GM18498 (cell line): ENCODE results near the gene ZNF680.
"Not testable (repeated sequence)": the region's sequence is repeated elsewhere in the genome, so short reads cannot be mapped to it uniquely, and the experiment has no call there.

Experiments used
- ATAC-seq: cut with Tn5 transposase; IDR thresholded peaks from one replicate; pipeline ENCODE4 v1.9.1; 2021; ENCODE audit warnings: mild to moderate bottlenecking, moderate library complexity; ENCODE audit not compliant: unreplicated experiment

The ZNF680 gene

DNA sequence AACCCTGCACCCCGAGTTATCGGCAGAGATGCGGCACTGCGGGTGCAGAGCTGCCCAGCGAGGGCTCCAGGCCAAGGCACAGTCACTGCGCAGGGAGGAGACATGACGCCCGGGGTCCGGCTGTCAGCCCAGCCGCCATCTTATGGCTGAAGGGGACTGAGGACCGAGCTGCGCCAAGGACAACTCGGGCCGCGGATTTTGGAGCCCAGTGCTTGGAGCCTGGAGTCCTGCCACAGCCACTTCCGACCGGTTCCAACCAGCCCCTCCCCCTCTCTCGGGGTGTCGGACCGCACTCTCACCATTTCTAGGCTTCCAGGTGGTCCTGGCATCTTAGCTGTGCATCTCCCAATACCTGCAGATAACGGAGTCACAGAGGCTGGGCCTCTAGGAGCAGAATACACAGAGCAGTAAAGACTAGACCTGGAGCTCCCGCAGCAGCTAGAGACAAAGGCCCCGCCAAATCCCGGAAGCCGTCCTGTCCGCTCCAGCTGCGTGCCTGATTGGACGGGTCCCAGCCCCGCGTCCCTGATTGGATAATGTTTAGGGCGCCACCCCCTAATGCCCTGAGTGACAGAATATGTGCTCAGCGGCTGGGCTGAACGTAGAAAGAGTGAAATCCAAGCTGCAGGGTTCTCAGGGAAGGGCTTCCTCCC is at the start of gene ZNF680:
Gene ZNF680 (minus strand): TSS at position 446 of the 653 bp plus-strand sequence. CDS start 117 bp downstream, at position 329.
- ATAC-seq, result peak; percentile 99

DNA sequence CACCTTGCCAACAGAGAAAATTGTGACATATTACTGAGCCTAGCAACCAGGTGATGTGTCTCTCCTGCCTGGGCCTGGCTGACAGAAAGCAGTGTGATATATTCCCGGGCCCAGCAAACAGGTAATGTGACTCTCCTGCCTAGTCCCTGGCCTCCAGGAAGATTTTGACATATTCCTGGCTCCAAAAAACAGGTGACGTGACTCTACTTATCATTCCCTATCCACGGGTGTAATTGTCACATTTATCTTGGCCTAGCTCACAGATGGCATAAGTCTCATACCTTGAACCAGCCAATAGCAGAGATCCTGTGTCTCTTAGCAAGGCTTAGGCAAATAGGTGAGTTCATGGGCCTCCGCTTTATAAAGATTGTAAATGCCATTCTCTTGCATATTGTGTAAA is 49.6 kb upstream of the ZNF680 start:
- ATAC-seq, result no peak

DNA sequence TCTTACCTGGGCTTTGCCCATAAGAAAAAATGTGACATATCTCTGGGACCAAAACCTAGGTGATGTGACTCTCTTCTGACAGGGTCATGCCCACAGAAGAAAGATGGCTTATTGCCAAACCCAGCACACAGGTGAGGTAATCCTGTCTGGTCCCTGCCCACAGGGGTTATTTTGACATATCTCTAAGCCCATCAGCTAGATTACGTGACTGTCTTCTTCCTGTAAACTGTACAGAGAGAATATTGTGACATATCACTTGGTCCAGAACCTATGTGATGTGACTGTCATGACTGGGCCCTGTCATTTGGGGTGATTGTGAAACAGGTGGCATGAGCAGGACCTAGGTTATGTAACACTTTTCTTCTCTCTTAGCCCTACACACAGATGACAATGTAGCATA is 48.8 kb upstream of the ZNF680 start:
- ATAC-seq, result no peak

DNA sequence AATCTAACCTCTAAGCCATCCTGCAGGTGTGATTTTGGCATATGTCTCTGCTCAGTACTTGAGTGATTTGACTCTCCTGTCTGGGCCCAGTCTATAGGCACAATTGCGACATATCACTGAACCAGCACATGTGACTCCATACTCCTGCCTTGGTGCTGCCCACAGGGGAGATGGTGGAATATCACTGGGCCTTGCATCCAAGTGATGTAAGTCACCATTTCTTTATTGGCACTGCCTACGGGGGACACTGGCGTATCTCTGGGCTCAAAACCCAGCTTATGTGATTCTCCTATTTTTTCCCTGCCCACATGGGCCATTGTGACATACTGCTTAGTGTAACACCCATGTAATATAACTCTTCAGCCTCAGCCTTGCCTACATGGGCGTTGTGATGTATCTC is 48.1 kb upstream of the ZNF680 start:
- ATAC-seq, result no peak

GRCh38 chr7:64608116-64608910 is 45.4 kb upstream of the ZNF680 start:
- no peak for ATAC-seq

DNA sequence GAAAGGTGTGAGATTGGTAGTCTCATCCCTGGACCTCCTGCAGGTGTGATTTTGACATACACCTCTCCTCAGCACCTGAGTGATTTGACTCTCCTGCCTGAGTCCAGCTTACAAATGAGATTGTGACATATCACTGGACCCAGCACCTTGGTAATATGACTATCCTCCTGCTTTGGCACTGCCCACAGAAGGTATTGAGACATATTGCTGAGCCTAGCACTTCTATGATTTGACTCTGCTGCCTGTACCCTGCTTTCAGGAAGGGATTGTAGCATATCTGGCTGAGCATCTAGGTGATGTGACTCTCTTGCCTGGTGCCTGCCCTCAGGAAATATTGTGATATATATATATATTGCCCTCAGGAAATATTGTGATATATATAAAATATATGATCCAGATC is 43.5 kb upstream of the ZNF680 start:
- no peak for ATAC-seq

GRCh38 chr7:64603271-64603670 is 40.4 kb upstream of the ZNF680 start:
- no peak for ATAC-seq

DNA sequence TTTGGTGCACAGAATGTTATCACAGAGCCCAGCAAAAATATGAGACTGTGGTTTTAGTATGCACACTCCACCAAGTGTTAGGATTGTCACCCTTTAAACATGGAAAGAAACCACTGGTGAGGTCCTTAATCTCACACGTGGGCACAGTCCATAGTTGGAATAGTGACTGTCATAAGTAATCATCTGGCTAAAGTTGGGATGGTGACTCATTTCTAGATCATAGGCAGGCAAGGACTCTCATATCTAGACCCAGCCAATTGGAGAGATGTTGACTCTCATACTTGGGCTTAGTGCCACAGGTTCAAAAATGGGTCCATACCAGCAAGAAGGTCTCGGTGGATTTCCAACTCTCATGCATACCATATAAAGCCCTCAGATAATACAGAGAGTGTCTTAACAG is 39.6 kb upstream of the ZNF680 start:
- no peak for ATAC-seq

DNA sequence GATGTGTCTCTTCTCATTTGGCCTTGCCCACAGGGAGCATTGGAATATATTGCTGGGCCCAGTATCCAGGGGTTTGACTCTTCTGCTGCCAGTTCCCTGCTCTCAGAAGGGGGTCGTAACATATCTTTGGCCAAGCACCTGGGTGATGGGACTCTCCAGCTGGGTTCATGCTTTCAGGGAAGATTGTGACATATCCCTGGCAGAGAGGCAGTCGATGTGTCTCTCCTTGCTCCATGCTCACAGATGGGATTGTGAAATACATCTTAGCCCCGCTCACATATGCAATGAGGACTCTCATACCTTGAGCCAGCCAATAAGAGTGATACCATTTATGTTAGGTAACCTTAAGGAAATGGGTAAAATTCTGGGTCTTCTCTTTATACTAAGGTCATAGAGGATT is 39.2 kb upstream of the ZNF680 start:
- no peak for ATAC-seq

- ATAC-seq, result no peak
Measured at GRCh38 chr7:64599359-64599758, 36.5 kb upstream of the ZNF680 start.

DNA sequence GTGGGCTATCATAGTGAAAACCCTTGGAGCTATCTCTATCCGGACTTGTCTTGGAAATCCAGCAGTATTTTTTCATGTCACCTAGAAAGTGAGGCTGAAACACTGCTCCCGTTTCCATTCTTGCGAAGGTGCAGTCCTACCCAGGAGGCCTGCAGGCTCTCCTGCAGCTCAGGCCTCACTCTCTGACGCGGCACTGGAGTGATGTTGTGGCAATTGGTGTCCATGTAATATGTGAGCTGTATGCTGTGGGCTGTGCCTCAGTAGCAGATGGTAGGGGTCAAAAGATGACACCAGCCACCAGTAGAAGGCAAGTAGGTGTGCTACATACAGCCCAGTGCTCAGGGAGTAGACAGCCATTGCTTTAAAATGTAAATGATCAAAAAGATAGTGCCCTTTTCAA is 28.1 kb upstream of the ZNF680 start:
- ATAC-seq, result no peak

DNA sequence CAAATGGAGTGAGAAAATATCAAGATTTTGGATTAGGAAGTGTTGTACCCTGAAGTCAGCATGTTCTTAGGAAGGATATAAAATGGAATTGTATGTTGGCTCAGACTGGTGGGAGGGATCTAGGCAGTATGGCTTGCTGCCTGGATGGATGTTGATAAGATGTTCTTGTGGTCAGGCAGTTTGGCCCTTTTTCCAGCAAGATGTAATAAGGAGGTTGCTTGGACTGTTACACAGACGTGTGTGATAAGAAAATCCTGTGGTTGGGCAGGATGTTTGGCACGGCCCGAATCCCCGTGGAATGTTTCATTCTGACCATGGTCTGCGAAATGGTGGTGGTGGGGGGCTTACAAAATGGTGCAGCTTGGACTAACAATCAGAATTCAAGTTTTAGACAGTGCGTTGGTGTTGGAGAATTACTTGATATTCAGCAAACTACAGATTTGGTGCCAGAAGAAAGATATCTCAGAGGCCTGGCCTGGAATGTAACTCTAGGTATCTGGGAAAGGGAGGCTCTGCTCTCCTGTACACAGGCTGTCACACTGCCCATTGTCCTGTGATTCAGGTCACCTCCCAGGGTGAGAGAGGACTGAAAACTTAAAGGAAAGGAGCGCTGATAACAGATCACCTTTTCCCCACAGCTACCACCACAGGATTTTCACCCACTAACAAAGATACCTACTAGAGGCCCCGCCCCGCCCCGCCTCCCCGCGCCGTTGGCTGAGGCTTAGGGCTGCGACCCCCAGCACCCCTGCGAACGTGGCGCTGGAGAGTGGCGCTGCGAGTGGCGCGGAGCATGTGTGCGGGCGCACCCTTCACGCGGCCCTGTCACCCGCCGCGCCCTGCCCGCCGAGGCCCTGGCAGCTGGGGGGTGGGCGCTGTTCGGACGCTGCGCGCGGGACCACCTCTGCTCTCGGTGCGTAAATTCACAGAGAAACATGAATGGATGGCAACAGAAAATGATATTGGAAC is 19.3 kb upstream of the ZNF680 start:
- ATAC-seq, result no peak

DNA sequence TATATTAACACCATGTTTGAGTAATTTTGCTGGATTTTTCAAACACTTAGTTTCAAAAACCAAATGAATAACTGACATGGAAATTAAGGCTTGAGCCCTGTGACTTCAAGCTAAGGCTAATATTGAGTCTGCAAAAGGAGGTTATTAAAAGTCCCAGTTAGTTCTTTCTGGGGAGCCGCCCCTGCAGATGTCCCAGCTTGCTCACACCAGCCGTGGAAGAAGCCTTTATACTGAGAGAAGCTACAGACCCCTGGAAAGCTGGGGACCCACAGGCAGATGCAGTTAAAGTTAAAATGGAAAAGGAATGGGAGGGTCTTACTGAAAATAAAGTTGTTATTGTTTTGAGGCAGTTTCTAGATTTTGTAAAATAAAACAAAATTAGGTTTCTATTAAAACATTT is 18.5 kb upstream of the ZNF680 start:
- ATAC-seq, result no peak

GRCh38 chr7:64574540-64575099 is 11.7 kb upstream of the ZNF680 start:
- ATAC-seq, result no peak

DNA sequence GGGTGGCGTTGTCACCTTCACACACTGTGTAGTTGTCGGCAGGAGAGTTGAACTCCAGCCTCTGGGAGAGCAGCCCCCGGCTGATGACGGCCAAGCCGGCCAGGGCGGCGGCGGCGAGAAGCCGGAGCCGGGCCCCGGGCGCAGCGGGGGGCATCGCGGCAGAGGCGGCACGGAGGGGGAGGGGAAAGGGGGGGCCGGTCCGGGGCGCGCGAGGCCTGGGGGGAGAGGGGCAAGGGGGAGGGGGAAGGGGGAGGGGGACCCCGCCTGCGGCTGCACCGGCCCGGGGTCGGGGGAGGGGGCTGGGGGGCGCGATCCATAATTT is 7.4 kb upstream of the ZNF680 start:
- ATAC-seq, result not testable (repeated sequence)

- ATAC-seq, result not testable (repeated sequence)
Measured at GRCh38 chr7:64569372-64570283, 6.8 kb upstream of the ZNF680 start.

DNA sequence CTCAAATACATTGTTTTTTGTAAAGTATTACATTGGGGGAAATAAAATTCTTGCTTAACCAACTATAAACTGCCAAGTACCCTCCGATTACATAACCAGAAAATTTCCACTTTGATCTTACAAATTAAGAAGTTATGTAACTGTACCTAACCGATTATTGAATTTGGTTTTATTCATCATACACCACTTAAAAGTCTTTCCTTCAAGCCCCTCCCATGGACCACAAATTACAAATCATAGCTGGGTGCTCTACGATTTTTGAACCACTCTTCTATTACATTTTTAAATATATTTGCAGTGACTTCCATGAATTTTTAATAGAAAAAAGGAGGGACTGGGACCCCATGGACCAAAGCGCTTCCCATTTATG is 630 bp downstream of the ZNF680 start:
- no peak for ATAC-seq

GRCh38 chr7:64559206-64559605 is 3.7 kb downstream of the ZNF680 start:
- ATAC-seq, result no peak

DNA sequence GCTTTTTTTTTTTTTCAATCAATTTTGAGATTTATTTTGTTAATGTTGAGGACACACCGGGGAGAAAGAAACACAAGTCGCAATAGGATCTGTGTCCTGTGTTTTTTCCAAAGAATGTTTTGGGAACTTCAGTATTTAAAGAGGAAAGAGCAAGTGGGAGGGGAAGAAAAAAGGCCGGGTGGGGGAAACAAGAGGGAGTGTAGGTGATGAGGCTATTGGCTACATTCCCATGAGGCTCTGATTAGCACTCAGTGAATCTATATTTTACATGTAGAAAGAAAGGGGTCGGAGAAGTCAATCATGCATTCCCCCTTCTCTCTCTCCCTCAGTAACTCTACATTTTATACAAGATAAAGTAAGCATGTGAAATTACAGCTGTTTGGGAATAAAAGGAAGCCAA is 4.1 kb downstream of the ZNF680 start:
- ATAC-seq, result no peak

DNA sequence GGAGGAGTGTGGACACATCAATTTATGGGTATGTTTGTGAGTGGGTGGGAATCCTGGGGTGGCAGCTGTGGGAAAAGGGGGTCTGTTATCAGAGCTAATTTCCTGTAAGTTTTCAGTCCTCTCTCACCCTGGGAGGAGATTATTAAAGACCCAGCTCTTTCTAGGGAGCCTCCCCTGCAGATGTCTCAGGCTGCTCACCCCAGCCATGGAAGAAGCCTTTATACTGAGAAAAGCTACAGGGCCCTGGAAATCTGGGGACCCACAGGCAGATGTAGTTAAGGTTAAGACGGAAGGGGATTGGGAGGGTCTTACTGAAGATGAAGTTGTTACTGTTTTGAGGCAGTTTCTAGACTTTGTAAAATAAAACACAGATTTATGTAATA is 4.6 kb downstream of the ZNF680 start:
- ATAC-seq, result no peak
